Skin epidermis (tissue), 12 donors: ENCODE measurements around the gene HRAS.

Experiments
- H3K27ac ChIP-seq, 21 experiments: fragments of 200-600 bp; sonication (generic) in 11 of 21; one replicate each; pipeline ENCODE4 v1.5.0; 2020; ENCODE audit warnings: mild to moderate bottlenecking in 3 of 21, inconsistent platforms in 2 of 21, moderate library complexity in 2 of 21
- H3K4me3 ChIP-seq, 7 experiments: fragments of 200-600 bp; sonication (generic) in 2 of 7; one replicate each; pipeline ENCODE4 v1.5.0; 2020; ENCODE audit warnings: inconsistent platforms in 2 of 7, mild to moderate bottlenecking in 2 of 7, moderate library complexity in 1 of 7

HRAS gene

DNA sequence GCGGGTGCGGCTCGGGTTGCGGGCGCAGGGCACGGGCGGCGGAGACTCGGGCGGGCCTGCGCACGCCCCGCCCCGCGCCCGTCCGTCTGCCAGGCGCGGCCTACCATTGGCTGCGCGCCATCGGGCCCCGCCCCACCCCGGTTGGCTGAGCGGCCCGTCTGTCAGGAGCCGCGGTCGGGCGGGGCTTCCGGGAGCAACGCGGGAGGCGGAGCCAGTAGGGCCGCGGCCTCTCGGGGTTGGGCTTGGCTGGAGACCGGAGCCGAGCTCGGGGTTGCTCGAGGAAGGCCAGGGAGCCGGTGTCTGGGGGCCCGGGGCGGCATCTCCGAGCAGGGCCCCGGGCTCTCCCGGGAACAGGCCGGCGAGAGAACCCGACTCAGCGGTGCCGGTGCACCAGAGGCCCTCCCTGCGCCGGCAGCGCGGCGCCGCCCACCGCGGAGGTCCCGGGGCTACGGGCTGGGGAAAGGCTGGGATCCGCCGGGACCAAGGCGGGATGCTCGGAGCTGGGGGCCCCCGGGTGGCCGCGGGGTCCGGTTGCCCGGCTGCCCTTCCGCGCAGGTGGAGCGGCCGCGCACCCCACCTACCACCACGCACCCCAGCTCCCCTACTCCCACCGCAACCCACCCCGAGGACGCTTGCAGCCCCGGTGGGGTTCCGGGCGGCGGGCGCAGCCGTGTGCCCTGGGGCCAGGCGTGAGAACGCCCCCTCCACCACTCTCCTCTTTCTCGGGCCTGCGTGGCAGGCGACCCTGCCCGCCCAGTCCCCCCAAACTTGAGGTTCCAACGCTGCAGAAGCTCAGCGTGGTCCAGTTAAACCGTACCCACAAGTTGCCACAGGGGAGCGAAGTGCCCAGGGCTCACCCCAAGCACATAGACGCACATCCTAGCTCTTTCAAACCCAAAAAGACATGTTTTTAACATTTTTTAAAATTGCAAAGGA lies at the start of gene HRAS:
TSS of gene HRAS (minus strand) at position 58 of the 936 bp plus-strand sequence.
- H3K27ac ChIP-seq: peak within 1 kb of the TSS; percentile 70 to 97 (median 93)

GRCh38 chr11:584287-584686 lies 48.9 kb upstream of the HRAS start:
- no peak overlapping the region for H3K4me3 ChIP-seq
- no peak overlapping the region for H3K27ac ChIP-seq

More for the DNA sequence above, at the start of gene HRAS:
- peak within 1 kb of the TSS; percentile 66 to 88 (median 83) for H3K4me3 ChIP-seq

DNA sequence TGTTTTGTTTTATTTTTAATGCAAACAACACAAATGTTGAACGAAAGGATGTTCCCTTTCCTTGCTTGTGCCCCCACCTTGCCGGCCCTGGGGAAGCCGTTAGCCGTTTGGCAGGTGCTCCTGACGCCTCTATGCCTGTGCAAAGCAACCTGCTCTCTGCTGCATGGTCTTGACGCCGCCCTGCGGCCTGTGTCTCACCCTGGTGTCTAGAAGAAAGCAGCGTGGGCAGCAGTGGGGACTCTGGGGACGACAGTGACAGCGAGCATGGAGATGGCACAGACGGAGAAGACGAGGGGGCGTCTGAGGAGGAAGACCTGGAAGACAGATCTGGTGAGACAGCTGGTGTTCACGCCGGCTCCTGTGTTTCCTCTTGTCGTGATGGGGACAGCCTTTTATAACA lies 46.4 kb upstream of the HRAS start:
- Histone ChIP-seq H3K27ac (no peak overlapping the region), H3K4me3 (no peak overlapping the region)

- no peak overlapping the region for H3K27ac ChIP-seq
Measured at GRCh38 chr11:581342-581741, 46.0 kb upstream of the HRAS start.

GRCh38 chr11:579830-580601 lies 44.6 kb upstream of the HRAS start:
- no peak overlapping the region for H3K4me3 ChIP-seq
- peak overlapping the region in 1 of 21 experiments; percentile 20 for H3K27ac ChIP-seq

More at GRCh38 chr11:581342-581741, 46.0 kb upstream of the HRAS start:
- H3K4me3 ChIP-seq: no peak overlapping the region

GRCh38 chr11:578276-579035 lies 43.1 kb upstream of the HRAS start:
- Histone ChIP-seq H3K27ac (peak overlapping the region in 5 of 21 experiments; percentile 3 to 96 (median 47)), H3K4me3 (peak overlapping the region in 2 of 7 experiments; percentile 73 to 92)

DNA sequence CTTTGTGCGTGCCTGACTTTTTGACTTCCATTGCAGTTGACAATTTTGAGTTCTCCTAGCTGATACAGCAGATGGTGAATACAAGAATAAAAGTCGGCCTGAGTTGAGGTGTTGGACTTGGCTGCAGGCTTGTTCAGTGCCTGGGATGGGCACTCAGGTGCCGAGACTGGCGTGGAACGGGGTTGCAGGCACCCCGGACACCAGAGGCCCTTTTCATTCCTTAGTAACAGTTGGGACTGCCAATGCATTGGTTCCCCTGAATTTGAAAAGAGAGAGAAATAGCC lies 42.2 kb upstream of the HRAS start:
- peak overlapping the region; percentile 56 to 92 (median 74) for H3K4me3 ChIP-seq
- peak overlapping the region in 16 of 21 experiments; percentile 86 to 99 (median 96) for H3K27ac ChIP-seq

- H3K27ac ChIP-seq: peak overlapping the region in 20 of 21 experiments; percentile 12 to 99 (median 96)
Measured at GRCh38 chr11:576811-577610, 41.6 kb upstream of the HRAS start.

GRCh38 chr11:575996-576768 lies 40.8 kb upstream of the HRAS start, which contains the start of gene PHRF1:
TSS of gene PHRF1 (plus strand) at chr11:576470. CDS start at chr11:581513, 5,043 bp downstream.
- Histone ChIP-seq H3K4me3 (peak within 1 kb of the TSS; percentile 56 to 92 (median 74)), H3K27ac (peak within 1 kb of the TSS; percentile 77 to 99 (median 97))

More at GRCh38 chr11:576811-577610, 41.6 kb upstream of the HRAS start:
- H3K4me3 ChIP-seq: peak overlapping the region; percentile 56 to 92 (median 74)

DNA sequence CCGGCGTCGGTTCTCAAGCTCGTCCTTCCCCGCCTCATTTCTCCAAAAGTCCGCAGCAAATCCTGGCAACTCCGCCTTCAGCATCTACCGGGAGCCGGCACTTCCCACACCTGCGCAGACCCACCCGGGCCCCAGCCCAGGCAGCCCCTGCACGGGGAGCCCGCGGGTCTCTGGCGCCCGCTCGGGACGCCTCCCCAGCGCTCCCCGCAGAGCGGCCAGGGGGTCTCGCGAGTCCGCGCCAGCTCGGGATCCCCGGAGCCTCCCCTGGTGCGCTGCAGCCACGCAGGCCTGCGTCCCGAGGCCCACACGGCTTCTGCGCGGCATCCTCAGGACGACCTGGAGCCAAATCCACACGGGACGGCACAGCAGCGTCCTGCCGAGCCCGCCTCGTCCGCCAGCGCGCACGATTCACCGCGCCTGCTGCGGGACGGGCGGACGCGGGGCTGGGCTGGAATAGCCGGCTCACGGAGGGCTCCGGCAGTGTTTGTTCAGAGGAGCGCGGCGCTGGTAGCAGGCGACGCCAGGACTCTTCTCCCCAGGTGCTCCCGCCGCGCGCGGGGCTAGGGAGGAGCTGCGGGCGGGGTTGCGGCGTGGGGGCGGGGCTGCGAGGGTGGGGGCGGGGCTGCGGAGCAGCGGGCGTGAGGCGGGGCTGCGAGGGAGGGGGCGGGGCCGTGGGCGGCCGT lies 40.1 kb upstream of the HRAS start:
- peak overlapping the region in 19 of 21 experiments; percentile 12 to 80 (median 56) for H3K27ac ChIP-seq

DNA sequence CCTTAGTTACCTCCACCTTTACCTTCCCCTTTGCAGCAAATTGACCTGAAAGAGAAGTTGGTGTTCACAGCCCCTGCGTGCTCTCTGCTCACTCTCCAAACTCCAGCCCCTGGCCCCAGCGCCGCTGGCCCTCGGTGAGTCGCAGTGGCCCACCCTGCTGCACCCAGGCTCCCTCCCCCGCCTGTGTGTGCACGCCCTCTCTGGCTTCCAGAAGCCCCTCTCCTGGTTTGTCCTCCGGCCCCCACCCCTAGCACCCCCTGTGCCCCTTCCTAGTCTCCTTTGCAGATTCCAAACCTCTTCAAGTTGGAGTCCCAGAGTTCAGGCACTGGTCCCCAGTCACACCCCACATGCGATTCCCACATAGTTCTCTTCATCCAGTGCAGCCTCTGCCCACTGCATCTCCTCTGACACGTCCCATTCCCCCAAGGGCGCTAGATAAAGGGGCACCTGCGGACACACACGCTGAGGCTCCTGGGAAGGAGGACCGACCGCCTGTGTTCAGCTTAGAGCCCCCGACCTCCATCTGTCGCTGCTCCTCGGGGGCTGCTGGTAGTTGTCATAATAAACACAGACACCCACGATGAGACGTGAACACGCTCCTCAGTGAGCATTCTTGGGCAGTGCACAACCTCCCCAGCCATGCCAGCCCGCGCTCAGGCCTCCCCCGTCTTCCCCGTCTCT lies 39.4 kb upstream of the HRAS start:
- H3K4me3 ChIP-seq: peak overlapping the region; percentile 51 to 73 (median 55)
- peak overlapping the region in 11 of 21 experiments; percentile 12 to 80 (median 72) for H3K27ac ChIP-seq

More for the DNA sequence above, 40.1 kb upstream of the HRAS start:
- H3K4me3 ChIP-seq: peak overlapping the region; percentile 51 to 73 (median 55)

DNA sequence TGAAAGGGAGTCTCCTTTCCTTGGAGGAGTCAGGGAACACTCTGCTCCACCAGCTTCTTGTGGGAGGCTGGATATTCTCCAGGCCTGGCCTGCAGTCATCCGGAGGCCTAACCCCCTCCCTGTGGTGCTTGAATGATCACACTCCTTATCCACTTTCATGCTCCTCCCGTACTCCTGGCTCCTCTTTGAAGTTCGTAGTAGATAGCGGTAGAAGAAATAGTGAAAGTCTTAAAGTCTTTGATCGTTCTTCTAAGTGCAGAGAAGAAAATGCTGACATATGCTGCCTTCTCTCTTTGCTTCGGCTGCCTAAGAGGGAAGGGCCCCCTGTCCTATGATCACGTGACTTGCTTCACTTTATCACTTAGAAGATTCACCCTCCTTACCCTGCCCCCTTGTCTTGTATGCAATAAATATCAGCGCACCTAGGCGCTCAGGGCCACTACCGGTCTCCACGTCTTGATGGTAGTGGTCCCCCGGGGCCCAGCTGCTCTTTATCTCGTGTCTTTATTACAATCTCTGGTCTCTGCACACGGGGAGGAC lies 38.7 kb upstream of the HRAS start:
- peak overlapping the region in 4 of 7 experiments; percentile 2 to 73 (median 63) for H3K4me3 ChIP-seq
- peak overlapping the region in 2 of 21 experiments; percentile 73 to 74 for H3K27ac ChIP-seq

DNA sequence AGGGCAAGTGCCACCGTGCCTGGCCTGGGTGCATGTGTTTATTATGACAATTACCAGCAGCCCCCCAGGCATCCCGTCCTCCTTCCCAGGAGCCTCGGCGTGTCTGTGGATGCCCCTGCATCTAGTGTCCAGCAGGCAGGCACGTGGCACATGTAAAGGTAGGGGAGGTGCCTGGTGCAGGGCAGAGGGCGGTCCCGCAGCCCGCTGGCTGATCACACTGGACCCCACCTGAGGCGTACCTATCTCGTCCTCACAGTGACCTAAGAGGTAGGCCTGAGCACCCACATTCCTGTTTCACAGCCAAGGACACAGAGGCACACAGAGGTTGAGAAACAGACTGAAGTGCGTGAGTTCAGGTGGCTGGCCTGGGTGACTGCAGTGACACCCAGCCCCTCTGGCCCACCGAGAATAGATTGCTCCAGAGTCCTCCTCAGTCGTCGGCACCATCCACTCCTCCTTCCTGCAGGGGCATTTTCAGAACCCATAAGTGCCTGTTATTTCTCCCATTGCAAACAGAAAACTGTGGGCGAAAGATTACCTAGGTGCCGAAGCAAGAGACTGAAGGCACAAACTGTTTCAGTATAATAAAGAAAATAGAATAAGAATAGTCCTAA lies 37.9 kb upstream of the HRAS start:
- Histone ChIP-seq H3K27ac (no peak overlapping the region), H3K4me3 (no peak overlapping the region)

GRCh38 chr11:571802-572185 lies 36.4 kb upstream of the HRAS start:
- Histone ChIP-seq H3K4me3 (no peak overlapping the region), H3K27ac (no peak overlapping the region)

- Histone ChIP-seq H3K4me3 (peak overlapping the region; percentile 46 to 73 (median 54)), H3K27ac (peak overlapping the region; percentile 75 to 97 (median 90))
Measured at GRCh38 chr11:569158-569885, 33.9 kb upstream of the HRAS start.
